Mucosa of rectum (tissue), 2 donors: ENCODE results near the gene SLC25A53.
A peak's percentile ranks its signal among the peaks of the same experiment; 100 is the strongest.

Source experiments
- H3K27ac ChIP-seq, 2 donors: one replicate each; pipeline ENCODE4 v1.7.0; 2013; ENCODE audit warnings: inconsistent platforms in 2 of 2, low read depth in 2 of 2, low read length in 2 of 2
- H3K27me3 ChIP-seq, 2 donors: one replicate each; pipeline ENCODE4 v1.7.0; 2013; ENCODE audit warnings: low read length in 2 of 2; ENCODE audit not compliant: control insufficient read depth in 2 of 2, insufficient read depth in 2 of 2
- H3K36me3 ChIP-seq, 2 donors: one replicate each; pipeline ENCODE4 v1.7.0; 2013; ENCODE audit warnings: low read length in 2 of 2; ENCODE audit not compliant: control insufficient read depth in 2 of 2, insufficient read depth in 2 of 2
- H3K4me1 ChIP-seq, 2 donors: one replicate each; pipeline ENCODE4 v1.7.0; 2013; ENCODE audit warnings: low read length in 2 of 2, mild to moderate bottlenecking in 1 of 2; ENCODE audit not compliant: control insufficient read depth in 2 of 2, insufficient read depth in 2 of 2
- H3K4me3 ChIP-seq, 2 donors: one replicate each; pipeline ENCODE4 v1.7.0; 2013; ENCODE audit warnings: low read length in 2 of 2
- H3K9ac ChIP-seq, 2 donors: one replicate each; pipeline ENCODE4 v1.7.0; 2013; ENCODE audit warnings: low read length in 2 of 2, low read depth in 1 of 2, mild to moderate bottlenecking in 1 of 2
- H3K9me3 ChIP-seq, 2 donors: one replicate each; pipeline ENCODE4 v1.7.0; 2013; ENCODE audit warnings: low read length in 2 of 2; ENCODE audit not compliant: control insufficient read depth in 2 of 2
- donor health status: healthy.
- donor health status: Normal muscosa, but diverticular disease.

The SLC25A53 gene

DNA sequence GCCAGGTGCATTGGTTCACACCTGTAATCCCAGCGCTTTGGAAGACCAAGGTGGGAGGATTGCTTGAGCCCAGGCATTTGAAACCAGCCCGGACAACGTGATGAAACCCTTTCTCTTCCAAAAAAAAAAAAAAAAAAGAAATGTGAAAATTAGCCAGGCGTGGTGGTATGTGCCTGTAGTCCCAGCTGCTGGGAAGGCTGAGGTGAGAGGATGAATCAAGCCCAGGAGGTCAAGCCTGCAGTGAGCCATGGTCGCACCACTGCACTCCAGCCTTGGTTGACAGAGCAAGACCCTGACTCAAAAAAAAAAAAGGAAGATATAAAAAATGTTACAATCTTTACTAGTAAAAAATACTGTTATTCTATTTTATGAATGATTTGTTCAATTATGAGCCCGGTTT, 15.3 kb upstream of the SLC25A53 start:
- Histone ChIP-seq H3K9me3 (no peaks in the 10 kb centered on the region), H3K4me3 (no peak overlapping the region), H3K4me1 (peaks cover 0 to 6% of the 10 kb centered on the region in 2 donors), H3K27ac (no peak overlapping the region), H3K27me3 (peaks cover 0 to 1% of the 10 kb centered on the region in 2 donors), H3K36me3 (no peaks in the 10 kb centered on the region), H3K9ac (no peak overlapping the region)

DNA sequence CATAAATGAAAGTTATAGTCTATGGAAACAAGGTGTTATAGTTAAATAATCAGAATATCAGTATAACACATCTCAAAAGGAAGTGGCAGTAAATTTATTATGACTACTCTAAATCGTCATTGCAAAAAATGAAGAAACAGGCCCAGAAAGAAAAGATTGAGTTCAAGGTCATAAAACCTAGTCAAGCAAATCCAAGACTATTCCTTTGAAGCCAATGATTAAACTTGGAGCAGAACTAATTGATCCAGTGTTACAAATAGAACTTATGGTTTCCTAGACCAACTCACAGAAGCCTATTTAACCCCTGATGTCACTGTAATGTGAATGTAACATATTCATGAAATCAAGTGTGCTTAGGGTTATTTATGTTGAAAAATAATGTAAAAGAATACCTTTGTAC, 11.3 kb upstream of the SLC25A53 start:
- Histone ChIP-seq H3K9me3 (no peaks in the 10 kb centered on the region), H3K9ac (no peak overlapping the region), H3K36me3 (no peaks in the 10 kb centered on the region), H3K27me3 (peaks cover 0 to 1% of the 10 kb centered on the region in 2 donors), H3K27ac (no peak overlapping the region), H3K4me1 (peaks cover 2 to 10% of the 10 kb centered on the region in 2 donors), H3K4me3 (no peak overlapping the region)

DNA sequence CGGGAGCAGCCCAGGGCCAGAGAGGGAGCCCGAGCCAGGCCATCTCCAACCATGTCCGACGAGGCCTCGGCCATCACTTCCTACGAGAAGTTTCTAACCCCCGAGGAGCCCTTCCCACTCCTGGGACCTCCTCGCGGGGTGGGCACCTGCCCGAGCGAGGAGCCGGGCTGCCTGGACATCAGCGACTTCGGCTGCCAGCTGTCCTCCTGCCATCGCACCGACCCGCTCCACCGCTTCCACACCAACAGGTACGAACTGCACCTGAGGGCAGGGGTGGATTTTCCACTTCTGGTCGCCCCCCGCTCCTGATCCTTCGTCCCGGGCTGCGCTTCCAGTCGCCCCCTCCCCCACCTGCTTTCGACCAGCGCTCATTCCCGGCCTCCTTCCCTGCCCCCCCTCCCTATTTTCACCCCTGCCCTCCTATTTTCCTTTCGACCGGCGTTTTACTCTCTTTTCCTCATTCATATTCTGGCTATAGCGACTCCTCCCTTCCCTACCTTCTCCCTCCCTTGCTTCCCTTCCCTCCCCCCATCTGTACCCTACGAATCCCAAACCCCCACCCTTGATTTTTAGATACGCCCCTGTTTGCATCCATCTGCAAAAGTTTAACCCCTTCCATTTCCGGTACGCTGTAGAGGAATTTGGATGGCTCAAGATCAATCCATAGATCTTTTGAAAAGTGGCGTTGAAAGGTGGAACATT, 10.1 kb upstream of the SLC25A53 start:
- H3K9me3 ChIP-seq: no peaks in the 10 kb centered on the region
- H3K4me3 ChIP-seq: peak overlapping the region; percentile 79 to 81
- no peaks in the 10 kb centered on the region for H3K36me3 ChIP-seq
- H3K27ac ChIP-seq: peak overlapping the region; percentile 79 to 80
- peak overlapping the region; percentile 64 to 83 for H3K9ac ChIP-seq
- H3K27me3 ChIP-seq: no peaks in the 10 kb centered on the region
- peaks cover 2 to 10% of the 10 kb centered on the region in 2 donors for H3K4me1 ChIP-seq

DNA sequence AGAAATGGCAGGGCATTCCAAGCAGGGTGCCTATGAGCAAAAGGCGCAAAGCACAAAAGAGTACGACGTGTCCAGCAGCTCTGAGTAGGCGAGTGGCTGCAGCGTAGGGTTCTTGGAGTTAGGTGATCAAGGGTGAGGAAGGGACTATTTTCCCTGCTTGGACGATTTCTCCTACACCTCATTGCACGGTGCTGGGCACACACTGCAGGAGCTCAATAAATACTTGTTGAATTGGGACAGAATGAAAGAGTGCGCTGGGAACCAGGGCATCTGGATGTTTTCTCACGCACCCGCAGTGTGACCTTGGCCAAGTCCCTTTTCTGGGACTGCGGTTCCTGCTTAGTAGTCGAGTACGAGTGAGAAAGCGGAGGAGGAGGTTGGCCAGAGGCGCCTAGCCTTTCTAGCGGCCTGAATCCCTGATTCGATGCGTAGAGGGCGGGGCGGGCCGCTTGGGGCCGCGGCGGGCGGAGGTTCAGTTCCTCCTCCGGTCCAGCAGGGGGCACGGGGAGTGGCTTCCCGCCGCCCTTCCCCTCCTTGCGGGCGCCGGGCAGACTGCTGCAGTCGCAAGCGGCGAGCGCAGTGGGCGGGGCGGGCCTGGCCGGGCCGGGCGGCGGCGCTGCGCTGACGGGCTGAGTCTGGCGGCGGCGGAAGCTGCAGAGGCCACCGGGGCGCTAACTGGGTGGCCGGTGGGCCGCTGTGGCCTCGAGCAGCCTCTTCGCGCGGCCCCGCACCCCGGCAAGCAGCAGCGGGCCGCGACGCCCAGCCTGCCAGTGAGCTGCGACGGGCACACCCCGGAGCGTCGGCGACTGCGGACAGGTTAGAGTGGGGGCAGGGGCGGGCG, 9.3 kb upstream of the SLC25A53 start, which contains the start of gene FAM199X:
Gene FAM199X (plus strand): TSS at position 560 of the 841 bp plus-strand sequence. CDS start 333 bp downstream, outside the sequence.
- Histone ChIP-seq H3K27ac (peak within 1 kb of the TSS; percentile 79 to 80), H3K9ac (peak within 1 kb of the TSS; percentile 64 to 83), H3K4me3 (peak within 1 kb of the TSS; percentile 81 to 84), H3K27me3 (no peaks in the 10 kb centered on the region), H3K9me3 (no peaks in the 10 kb centered on the region), H3K4me1 (peaks cover 2 to 10% of the 10 kb centered on the region in 2 donors), H3K36me3 (no peaks in the 10 kb centered on the region)

DNA sequence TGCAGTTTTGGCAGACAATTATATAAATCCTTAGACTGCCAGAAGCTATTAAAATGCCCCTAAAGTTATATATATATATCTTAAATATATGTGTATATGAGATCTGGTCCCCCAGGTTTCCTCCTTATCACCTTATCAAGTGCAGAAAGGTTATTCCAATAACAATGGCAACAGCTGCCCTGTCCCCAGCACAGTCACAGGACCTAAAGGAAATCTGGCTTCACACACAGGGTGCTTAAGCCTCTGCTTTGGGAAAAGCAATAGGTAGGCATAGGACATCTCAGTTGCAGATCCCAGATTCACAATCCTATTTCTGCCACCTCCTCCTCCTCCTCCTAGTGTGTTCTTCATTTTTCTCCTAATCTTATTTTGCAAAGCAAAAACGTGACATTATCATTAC, 5.8 kb downstream of the SLC25A53 start:
- Histone ChIP-seq H3K27ac (no peak overlapping the region), H3K4me3 (no peak overlapping the region), H3K9me3 (no peaks in the 10 kb centered on the region), H3K27me3 (no peaks in the 10 kb centered on the region), H3K9ac (no peak overlapping the region), H3K36me3 (no peaks in the 10 kb centered on the region), H3K4me1 (no peaks in the 10 kb centered on the region)

DNA sequence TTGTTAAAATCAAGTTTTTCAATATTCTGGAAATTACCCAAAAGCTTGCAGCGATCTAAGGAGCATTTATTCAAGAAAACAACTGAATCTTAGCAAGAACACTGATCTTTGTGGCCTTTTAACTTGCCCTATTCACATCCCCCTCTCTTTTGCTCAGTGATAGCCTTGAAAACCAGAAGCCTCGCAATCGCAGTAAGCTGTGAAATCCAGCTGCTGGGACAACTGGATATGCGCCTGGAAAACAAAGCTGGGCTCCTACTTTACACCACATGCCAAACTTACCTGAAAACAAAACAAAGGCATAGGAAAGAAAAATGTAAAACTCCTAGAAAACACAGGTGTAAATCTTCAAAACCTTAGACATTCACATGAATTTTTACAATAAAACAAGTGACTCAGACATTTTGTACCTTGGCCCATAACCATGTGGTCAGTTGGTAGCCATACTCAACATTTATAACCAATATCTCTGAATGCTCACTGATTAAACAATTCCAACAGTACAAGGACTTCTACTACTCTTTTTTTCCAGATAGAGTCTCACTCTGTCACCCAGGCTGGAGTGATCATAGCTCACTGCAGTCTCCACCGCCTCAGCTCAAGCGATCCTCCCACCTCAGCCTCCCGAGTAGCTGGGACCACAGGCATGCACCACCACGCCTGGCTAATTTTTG, 15.6 kb downstream of the SLC25A53 start:
- H3K4me3 ChIP-seq: no peak overlapping the region
- H3K9me3 ChIP-seq: no peaks in the 10 kb centered on the region
- peaks cover 0 to 2% of the 10 kb centered on the region in 2 donors for H3K4me1 ChIP-seq
- no peaks in the 10 kb centered on the region for H3K36me3 ChIP-seq
- no peaks in the 10 kb centered on the region for H3K27me3 ChIP-seq
- H3K9ac ChIP-seq: no peak overlapping the region
- no peak overlapping the region for H3K27ac ChIP-seq

GRCh38 chrX:104137496-104137895, 19.3 kb downstream of the SLC25A53 start:
- Histone ChIP-seq H3K9me3 (no peaks in the 10 kb centered on the region), H3K27me3 (no peaks in the 10 kb centered on the region), H3K4me3 (no peak overlapping the region), H3K36me3 (no peaks in the 10 kb centered on the region), H3K9ac (no peak overlapping the region), H3K27ac (no peak overlapping the region), H3K4me1 (peaks cover 0 to 4% of the 10 kb centered on the region in 2 donors)

DNA sequence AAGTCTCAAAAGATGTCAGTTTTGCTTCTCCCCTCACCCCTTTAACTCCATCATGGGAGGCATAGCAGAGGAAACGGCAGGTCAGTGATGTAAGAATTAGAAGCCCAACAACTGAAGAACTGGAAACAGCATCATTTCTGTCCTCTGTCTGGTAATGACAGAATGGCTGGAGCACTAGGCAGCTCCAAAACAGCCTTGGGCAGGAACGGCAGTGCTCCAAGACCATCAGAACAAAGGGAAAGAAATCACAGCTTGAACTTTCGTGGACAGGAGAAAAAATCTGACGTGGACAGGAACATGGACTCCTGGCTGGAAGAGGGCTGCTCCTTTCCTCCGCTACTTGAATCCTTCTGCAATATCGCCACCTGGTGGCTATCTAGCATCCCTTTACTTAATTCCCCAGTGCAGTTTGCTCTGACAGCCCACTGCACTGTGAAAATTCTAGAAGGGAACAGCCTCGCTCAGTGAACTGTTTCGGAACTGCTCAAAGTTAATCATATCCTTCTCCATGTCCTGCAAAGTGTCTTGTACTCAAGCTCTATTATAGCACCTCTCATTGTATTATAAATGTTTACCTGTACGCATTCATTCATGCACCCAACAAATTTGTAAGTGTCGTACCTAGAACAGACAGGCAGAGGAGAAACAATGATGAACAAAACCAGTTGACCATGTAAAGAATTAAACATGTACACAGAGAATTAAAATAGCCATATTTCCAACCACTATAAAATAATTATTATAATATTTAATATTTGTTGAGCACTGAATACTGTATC, 20.4 kb downstream of the SLC25A53 start:
- Histone ChIP-seq H3K27me3 (no peaks in the 10 kb centered on the region), H3K9me3 (no peaks in the 10 kb centered on the region), H3K36me3 (no peaks in the 10 kb centered on the region), H3K4me1 (peaks cover 0 to 4% of the 10 kb centered on the region in 2 donors), H3K27ac (no peak overlapping the region), H3K9ac (no peak overlapping the region), H3K4me3 (peak overlapping the region in 1 of 2 donors; percentile 60)

DNA sequence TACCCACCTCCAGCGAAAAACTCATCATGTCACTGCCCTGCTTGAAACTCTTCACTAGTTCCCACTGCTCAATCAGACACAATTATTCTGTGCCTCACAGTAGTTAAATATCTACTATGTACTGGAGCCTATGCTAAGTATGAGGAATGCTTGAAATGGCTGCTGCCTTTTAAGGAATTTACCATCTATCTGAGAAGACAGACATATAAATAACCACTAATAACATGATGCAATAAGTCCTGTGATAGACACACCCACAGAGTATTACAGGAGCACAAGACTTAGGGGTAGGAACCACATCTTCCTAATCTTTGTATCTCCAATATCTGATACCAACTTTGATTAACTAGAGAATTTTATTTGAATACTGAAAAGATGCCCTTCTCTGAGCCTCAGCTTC, 21.1 kb downstream of the SLC25A53 start:
- Histone ChIP-seq H3K27me3 (no peaks in the 10 kb centered on the region), H3K27ac (no peak overlapping the region), H3K9me3 (no peaks in the 10 kb centered on the region), H3K9ac (no peak overlapping the region), H3K4me3 (no peak overlapping the region), H3K36me3 (no peaks in the 10 kb centered on the region), H3K4me1 (peaks cover 0 to 4% of the 10 kb centered on the region in 2 donors)
